ENCODE measurements around the gene CRIM1.

GRCh38 chr2:36466135-36466534 is 110.6 kb downstream of the CRIM1 start:
- TF ChIP-seq CTCF (IDR thresholded peaks at IDR 0.05) (no peak), POLR2A (IDR thresholded peaks at IDR 0.05) (no peak), EP300 (IDR thresholded peaks at IDR 0.05) (no peak)

Data from tibial nerve (tissue), 4 donors.